Measurements from ENCODE around the gene SAMD3.
"Not testable (repeated sequence)": the region's sequence is repeated elsewhere in the genome, so short reads cannot be mapped to it uniquely, and the experiment has no call there.

DNA sequence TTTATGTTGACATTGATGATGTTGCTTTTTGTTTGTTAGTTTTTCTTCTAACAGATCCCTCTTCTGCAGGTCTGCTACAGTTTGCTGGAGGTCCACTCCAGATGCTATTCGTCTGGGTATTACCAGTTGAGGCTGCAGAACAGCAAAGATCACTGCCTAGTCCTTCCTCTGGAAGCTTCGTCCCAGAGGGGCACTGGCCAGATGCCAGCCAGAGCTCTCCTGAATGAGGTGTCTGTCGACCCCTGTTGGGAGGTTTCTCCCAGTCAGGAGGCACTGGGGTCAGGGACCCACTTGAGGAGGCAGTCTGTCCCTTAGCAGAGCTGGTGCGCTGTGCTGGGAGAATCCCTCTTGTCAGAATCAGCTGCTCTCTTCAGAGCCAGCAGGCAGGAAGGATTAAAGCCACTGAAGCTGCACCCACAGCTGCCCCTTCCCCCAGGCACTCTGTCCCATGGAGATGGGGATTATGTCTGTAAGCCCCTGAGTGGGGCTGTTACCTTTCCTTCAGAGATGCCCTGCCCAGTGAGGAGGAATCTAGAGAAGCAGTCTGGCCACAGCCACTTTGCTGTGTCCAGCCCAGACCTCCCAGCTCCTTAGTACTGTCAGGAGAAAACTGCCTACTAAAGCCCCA lies 49.3 kb downstream of the SAMD3 start:
- TF ChIP-seq, protein P1, sequence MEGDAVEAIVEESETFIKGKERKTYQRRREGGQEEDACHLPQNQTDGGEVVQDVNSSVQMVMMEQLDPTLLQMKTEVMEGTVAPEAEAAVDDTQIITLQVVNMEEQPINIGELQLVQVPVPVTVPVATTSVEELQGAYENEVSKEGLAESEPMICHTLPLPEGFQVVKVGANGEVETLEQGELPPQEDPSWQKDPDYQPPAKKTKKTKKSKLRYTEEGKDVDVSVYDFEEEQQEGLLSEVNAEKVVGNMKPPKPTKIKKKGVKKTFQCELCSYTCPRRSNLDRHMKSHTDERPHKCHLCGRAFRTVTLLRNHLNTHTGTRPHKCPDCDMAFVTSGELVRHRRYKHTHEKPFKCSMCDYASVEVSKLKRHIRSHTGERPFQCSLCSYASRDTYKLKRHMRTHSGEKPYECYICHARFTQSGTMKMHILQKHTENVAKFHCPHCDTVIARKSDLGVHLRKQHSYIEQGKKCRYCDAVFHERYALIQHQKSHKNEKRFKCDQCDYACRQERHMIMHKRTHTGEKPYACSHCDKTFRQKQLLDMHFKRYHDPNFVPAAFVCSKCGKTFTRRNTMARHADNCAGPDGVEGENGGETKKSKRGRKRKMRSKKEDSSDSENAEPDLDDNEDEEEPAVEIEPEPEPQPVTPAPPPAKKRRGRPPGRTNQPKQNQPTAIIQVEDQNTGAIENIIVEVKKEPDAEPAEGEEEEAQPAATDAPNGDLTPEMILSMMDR (conservative IDR thresholded peaks at IDR 0.05 in 1 of 2, IDR thresholded peaks at IDR 0.05 in 1 of 2; ENCODE audit: extremely low read depth in 1 of 2, insufficient read depth in 1 of 2, low read depth in 1 of 2, low read length in 2 of 2): not testable (repeated sequence)
- TF ChIP-seq EZH2 (IDR thresholded peaks at IDR 0.05; ENCODE audit: borderline replicate concordance, low read length): not testable (repeated sequence)
